ENCODE results near the gene CERT1.

DNA sequence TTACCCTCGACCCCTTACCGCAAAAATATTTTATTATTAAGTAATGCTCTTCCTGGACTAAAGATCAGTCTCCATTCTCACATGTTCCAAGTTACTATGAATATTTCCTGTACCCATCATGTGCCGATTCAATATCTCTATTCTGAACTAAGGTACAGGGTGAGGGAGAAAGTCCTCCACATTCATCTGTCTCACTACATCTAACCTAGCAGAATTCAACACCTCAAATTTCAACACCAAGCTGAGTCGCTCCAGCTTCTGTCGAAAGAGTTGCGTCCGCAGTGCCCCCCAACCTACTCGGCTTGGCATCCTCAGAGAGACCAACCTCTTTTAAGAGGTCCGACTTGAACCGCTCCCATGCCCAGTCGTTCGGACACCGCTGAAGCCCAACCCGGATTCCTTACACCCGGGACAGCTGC, 1.0 kb downstream of the CERT1 start:
- TF ChIP-seq POLR2AphosphoS5 (IDR thresholded peaks at IDR 0.05; ENCODE audit: borderline replicate concordance, low read depth, low read length) (no peak), EZH2 (IDR thresholded peaks at IDR 0.05) (no peak), FOXP2 (optimal IDR thresholded peaks at IDR 0.05; ENCODE audit: control extremely low read depth, extremely low read length, insufficient read depth) (no peak)
